Esophagus muscularis mucosa (tissue), 4 donors: ENCODE data around the gene SLC33A1.

Experiments used
- EP300 ChIP-seq: sonication (generic); formaldehyde crosslinking; IDR thresholded peaks from one replicate; pipeline ENCODE4 v1.6.1; 2017; ENCODE audit warnings: antibody characterized with exemption
- POLR2A ChIP-seq: fragments of 450-650 bp; IDR thresholded peaks from one replicate; pipeline ENCODE4 v1.6.1; 2017; ENCODE audit warnings: antibody characterized with exemption, moderate library complexity, mild to moderate bottlenecking, low read depth
- POLR2AphosphoS5 ChIP-seq, 2 donors: sonication (generic); formaldehyde crosslinking; IDR thresholded peaks; one replicate each; pipeline ENCODE4 v1.6.1; 2017; ENCODE audit warnings: antibody characterized with exemption in 2 of 2
- TF ChIP-seq, protein P1 (sequence below), 3 experiments: fragments of 200-600 bp in 2 of 3; fragments of 450-650 bp in 1 of 3; sonication (generic) in 2 of 3; IDR thresholded peaks; one replicate each; pipeline ENCODE4 v1.5.1; 2017 to 2019; ENCODE audit warnings: antibody characterized with exemption in 3 of 3, mild to moderate bottlenecking in 2 of 3, moderate library complexity in 1 of 3

DNA sequence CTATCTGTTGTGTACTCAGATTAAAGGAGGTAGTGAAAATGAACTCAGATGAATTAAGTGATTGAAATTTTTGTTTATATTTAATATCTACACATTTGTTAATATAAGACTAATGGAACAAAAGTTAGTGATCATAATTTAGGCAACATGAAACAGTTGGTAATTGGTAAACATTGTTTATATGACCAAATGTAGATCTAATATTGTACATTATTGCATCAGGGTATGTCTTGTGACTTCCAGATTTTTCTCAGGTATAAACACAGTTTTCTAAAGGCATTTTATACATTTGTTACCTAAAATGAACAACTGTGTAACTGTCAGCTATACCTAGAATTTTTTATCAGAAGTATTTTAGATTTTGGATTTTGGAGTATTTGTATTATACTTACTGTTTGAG, 31.1 kb upstream of the SLC33A1 start:
- no peak for TF ChIP-seq EP300
- TF ChIP-seq, protein P1, sequence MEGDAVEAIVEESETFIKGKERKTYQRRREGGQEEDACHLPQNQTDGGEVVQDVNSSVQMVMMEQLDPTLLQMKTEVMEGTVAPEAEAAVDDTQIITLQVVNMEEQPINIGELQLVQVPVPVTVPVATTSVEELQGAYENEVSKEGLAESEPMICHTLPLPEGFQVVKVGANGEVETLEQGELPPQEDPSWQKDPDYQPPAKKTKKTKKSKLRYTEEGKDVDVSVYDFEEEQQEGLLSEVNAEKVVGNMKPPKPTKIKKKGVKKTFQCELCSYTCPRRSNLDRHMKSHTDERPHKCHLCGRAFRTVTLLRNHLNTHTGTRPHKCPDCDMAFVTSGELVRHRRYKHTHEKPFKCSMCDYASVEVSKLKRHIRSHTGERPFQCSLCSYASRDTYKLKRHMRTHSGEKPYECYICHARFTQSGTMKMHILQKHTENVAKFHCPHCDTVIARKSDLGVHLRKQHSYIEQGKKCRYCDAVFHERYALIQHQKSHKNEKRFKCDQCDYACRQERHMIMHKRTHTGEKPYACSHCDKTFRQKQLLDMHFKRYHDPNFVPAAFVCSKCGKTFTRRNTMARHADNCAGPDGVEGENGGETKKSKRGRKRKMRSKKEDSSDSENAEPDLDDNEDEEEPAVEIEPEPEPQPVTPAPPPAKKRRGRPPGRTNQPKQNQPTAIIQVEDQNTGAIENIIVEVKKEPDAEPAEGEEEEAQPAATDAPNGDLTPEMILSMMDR (IDR thresholded peaks at IDR 0.05): no peak
- TF ChIP-seq POLR2AphosphoS5 (IDR thresholded peaks at IDR 0.05): no peak
- no peak for TF ChIP-seq POLR2A
